ENCODE results near the gene SH3PXD2A. TPM values are rescaled to one million over a fixed set of nuclear protein-coding genes. Genes with fewer than 3 reads are reported as not detected.

The SH3PXD2A gene
- total and polyA plus RNA-seq, 9 of the 15 experiments (the other 6 are each of a cell fraction or from before 2014, with no cell fraction given), result 0.41 to 9.3 (median 2.5) TPM

GRCh38 chr10:103548006-103548405 is 307.4 kb downstream of the SH3PXD2A start:
- BruUV-seq (replicated peaks), result no TSS peak
- POLR2A ChIA-PET, result interaction anchor here (0.6 kb wide), 1 partner anchor 13 kb away, joined by 3 read pairs; no protein-coding TSS in a partner anchor
- Histone ChIP-seq H3K4me2 (ENCODE audit: insufficient read depth, low read length) (no peak overlapping the region), H3K27me3 (ENCODE audit: control insufficient read depth in 2 of 2, insufficient read depth in 2 of 2, low read length in 2 of 2) (peaks cover 0 to 26% of the 10 kb centered on the region in 2 experiments; a peak in 2 of 5 replicates), H4K20me1 (replicated peaks; ENCODE audit: control insufficient read depth, insufficient read depth, low read length) (no peaks in the 10 kb centered on the region), H3K9me1 (ENCODE audit: control insufficient read depth, insufficient read depth, low read length) (no peaks in the 10 kb centered on the region), H3K36me3 (ENCODE audit: control insufficient read depth, insufficient read depth, low read length) (no peaks in the 10 kb centered on the region), H3K4me1 (replicated peaks in 1 of 2; ENCODE audit: control insufficient read depth in 2 of 2, insufficient read depth in 2 of 2, low read length in 2 of 2) (peaks cover 0 to 3% of the 10 kb centered on the region in 2 experiments; a peak in 2 of 5 replicates), H3K27ac (ENCODE audit: extremely low read depth, low read depth, low read length) (no peak overlapping the region), H3K4me3 (no peak overlapping the region), H3K9me3 (replicated peaks; ENCODE audit: control insufficient read depth, insufficient read depth, low read depth, low read length) (no peaks in the 10 kb centered on the region), H3K79me2 (ENCODE audit: control insufficient read depth, insufficient read depth, low read length) (no peaks in the 10 kb centered on the region), H2AFZ (ENCODE audit: low read depth, low read length) (no peak overlapping the region), H3K9ac (ENCODE audit: insufficient read depth in 1 of 2, low read depth in 2 of 2, low read length in 2 of 2) (no peak overlapping the region)
- no peak for DNase-seq (ENCODE audit: extremely low read depth in 1 of 4, low spot score in 3 of 4)
- intact Hi-C loops (cut with micrococcal nuclease), result no loop called here
- TF ChIP-seq NBN (IDR thresholded peaks at IDR 0.05; ENCODE audit: low read depth) (no peak), CREBBP (IDR thresholded peaks at IDR 0.05; ENCODE audit: low read depth, low read length) (no peak), ZNF165 (CRISPR knock-in tag; IDR thresholded peaks at IDR 0.05; ENCODE audit: borderline replicate concordance) (no peak), ID3 (CRISPR knock-in tag; IDR thresholded peaks at IDR 0.05) (no peak), ID3 (tag; IDR thresholded peaks at IDR 0.05) (no peak), ETV6 (IDR thresholded peaks at IDR 0.05; ENCODE audit: borderline replicate concordance in 1 of 2, low read depth in 2 of 2, low read length in 1 of 2) (no peak), ETV6 (CRISPR knock-in tag; IDR thresholded peaks at IDR 0.05; ENCODE audit: borderline replicate concordance) (no peak), MCM3 (IDR thresholded peaks at IDR 0.05) (no peak), GATAD2A (IDR thresholded peaks at IDR 0.05) (no peak), HCFC1 (IDR thresholded peaks at IDR 0.05; ENCODE audit: low read depth, low read length) (no peak), HNRNPH1 (optimal IDR thresholded peaks at IDR 0.05; ENCODE audit: low read depth, low read length) (no peak), ZMIZ1 (IDR thresholded peaks at IDR 0.05; ENCODE audit: low read depth in 2 of 2, low read length in 2 of 2) (no peak), SFPQ (IDR thresholded peaks at IDR 0.05; ENCODE audit: low read depth, low read length) (no peak), ZFPM2 (CRISPR knock-in tag; IDR thresholded peaks at IDR 0.05) (no peak), CHD1 (IDR thresholded peaks at IDR 0.05; ENCODE audit: low read length) (no peak), ZNF253 (CRISPR knock-in tag; conservative IDR thresholded peaks at IDR 0.05) (no peak)
- WGBS (ENCODE audit: insufficient coverage, low coverage, missing lambda C conversion rate), result 74% methylated on average over 3 of the region's 3 CpGs
- CTCF ChIA-PET (ENCODE audit: low intra/inter-chr PET ratio), result no interaction called here
- no peak for FAIRE-seq
- in situ Hi-C loops (cut with MboI), result no loop called here
- no peak for ATAC-seq

Measured in K562 (cell line).